Immature natural killer cell (primary cell): ENCODE data around the gene POLH. TPM values are rescaled to one million over a fixed set of nuclear protein-coding genes. Genes with fewer than 3 reads are reported as not detected.
"Not testable (repeated sequence)": the region's sequence is repeated elsewhere in the genome, so short reads cannot be mapped to it uniquely, and the experiment has no call there.

Experiments used
- DNase-seq, 3 donors: peaks; one replicate each; pipeline ENCODE4 v3.0.0; 2022; ENCODE audit warnings: mixed read lengths in 1 of 3
- H3K27ac Mint-ChIP-seq, 6 donors: one replicate each; pipeline ENCODE4 v1.8.0; 2020; ENCODE audit warnings: mixed read lengths in 6 of 6, mild to moderate bottlenecking in 5 of 6, inconsistent platforms in 4 of 6, moderate library complexity in 3 of 6
- H3K27me3 Mint-ChIP-seq, 3 donors: one replicate each; pipeline ENCODE4 v1.8.0; 2020 to 2021; ENCODE audit warnings: low read depth in 3 of 3, mild to moderate bottlenecking in 3 of 3, mixed read lengths in 3 of 3, moderate library complexity in 3 of 3, inconsistent platforms in 1 of 3
- H3K36me3 Mint-ChIP-seq, 3 donors: one replicate each; pipeline ENCODE4 v1.8.0; 2020; ENCODE audit warnings: mixed read lengths in 3 of 3, inconsistent platforms in 2 of 3, mild to moderate bottlenecking in 2 of 3
- H3K4me1 Mint-ChIP-seq, 2 donors: one replicate each; pipeline ENCODE4 v1.8.0; 2020; ENCODE audit warnings: inconsistent platforms in 2 of 2, mild to moderate bottlenecking in 2 of 2, mixed read lengths in 2 of 2, moderate library complexity in 1 of 2
- H3K4me3 Mint-ChIP-seq, 5 donors: one replicate each; pipeline ENCODE4 v1.8.0; 2020; ENCODE audit warnings: mild to moderate bottlenecking in 5 of 5, mixed read lengths in 5 of 5, inconsistent platforms in 3 of 5, moderate library complexity in 3 of 5
- H3K9me3 Mint-ChIP-seq, 6 donors: one replicate each; pipeline ENCODE4 v1.8.0; 2020; ENCODE audit warnings: mild to moderate bottlenecking in 6 of 6, mixed read lengths in 6 of 6, inconsistent platforms in 4 of 6, moderate library complexity in 3 of 6
- polyA plus RNA-seq, 3 donors: library from polyadenylated mRNA; unstranded; fragments of 300-500 nt; fragmentation: Illumina TruSeq; gene quantifications; one replicate each; pipeline ENCODE4 v1.2.3, GENCODE V29; 2021

Gene POLH
- polyA plus RNA-seq, 3 donors from 2014 or later: 3.9 to 16.8 TPM; not detected in 1

DNA sequence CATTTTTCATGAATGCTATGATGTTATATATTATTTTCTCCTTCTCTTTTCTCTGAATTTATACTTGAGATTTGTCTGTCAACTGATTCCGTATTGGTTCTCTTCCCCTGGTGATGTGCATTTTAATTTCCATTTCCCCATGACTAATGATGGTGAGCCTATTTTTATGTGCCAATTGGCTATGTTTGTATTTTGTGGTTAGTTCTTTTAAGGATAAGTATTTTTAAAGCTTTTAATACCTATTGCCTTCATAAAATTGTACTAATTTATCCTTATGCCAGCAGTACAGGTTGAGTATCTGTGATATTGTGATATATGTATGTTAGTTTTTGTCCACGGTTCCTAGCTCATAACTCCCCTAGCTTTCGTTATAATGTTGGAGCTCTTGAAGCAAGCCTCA lies 2.8 kb downstream of the POLH start:
- Mint-ChIP-seq H3K4me1 (peaks cover 26 to 49% of the 10 kb centered on the region in 2 donors), H3K27me3 (peaks cover 0 to 6% (median 0%) of the 10 kb centered on the region in 3 donors), H3K4me3 (no peak overlapping the region), H3K36me3 (peaks cover 3 to 5% (median 5%) of the 10 kb centered on the region in 3 donors), H3K27ac (peak overlapping the region in 4 of 6 donors; percentile 15 to 83 (median 52)), H3K9me3 (no peaks in the 10 kb centered on the region)
- no peak for DNase-seq

DNA sequence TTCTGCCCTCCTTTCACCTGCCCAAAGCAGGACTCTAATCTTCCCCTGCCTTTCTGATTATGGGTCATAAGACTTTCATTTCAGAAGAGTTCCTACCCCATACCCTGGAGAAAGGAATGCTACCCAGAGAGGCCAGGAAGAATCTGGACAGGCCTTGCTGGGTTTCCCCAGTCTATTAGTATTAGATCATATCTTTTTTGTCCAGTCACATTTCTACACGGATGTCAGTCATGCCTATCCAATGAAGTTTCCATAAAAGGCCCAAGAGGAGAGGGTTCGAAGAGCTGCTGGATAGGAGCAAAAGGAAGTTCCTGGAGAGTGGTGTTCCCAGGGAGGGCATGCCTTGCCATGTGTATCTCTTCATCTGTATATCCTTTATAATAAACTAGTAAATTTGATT lies 3.2 kb downstream of the POLH start:
- peaks cover 0 to 6% (median 0%) of the 10 kb centered on the region in 3 donors for H3K27me3 Mint-ChIP-seq
- H3K4me1 Mint-ChIP-seq: peaks cover 29 to 53% of the 10 kb centered on the region in 2 donors
- H3K4me3 Mint-ChIP-seq: no peak overlapping the region

DNA sequence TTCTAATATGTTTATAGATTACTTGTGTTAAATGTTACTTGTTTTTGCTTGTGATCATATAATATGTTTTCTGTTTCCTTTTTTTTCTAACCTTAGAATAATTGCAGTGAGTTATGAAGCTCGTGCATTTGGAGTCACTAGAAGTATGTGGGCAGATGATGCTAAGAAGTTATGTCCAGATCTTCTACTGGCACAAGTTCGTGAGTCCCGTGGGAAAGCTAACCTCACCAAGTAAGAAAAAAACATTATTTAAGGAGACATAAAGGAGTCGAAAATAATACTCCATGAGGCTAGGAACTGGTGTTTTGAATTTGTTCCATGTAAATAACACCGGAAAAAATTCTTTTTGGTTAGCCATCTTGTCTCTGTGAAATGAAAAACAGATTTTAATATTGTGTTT lies 6.9 kb downstream of the POLH start:
- H3K36me3 Mint-ChIP-seq: peaks cover 8 to 16% (median 10%) of the 10 kb centered on the region in 3 donors
- H3K9me3 Mint-ChIP-seq: no peaks in the 10 kb centered on the region
- no peak overlapping the region for H3K4me3 Mint-ChIP-seq
- peak overlapping the region in 2 of 6 donors; percentile 52 to 55 for H3K27ac Mint-ChIP-seq
- DNase-seq: no peak
- peaks cover 22 to 40% of the 10 kb centered on the region in 2 donors for H3K4me1 Mint-ChIP-seq
- no peaks in the 10 kb centered on the region for H3K27me3 Mint-ChIP-seq

More for the DNA sequence above, 3.2 kb downstream of the POLH start:
- DNase-seq: no peak
- Mint-ChIP-seq H3K9me3 (no peaks in the 10 kb centered on the region), H3K27ac (peak overlapping the region in 4 of 6 donors; percentile 13 to 77 (median 30)), H3K36me3 (peaks cover 3 to 6% (median 5%) of the 10 kb centered on the region in 3 donors)

DNA sequence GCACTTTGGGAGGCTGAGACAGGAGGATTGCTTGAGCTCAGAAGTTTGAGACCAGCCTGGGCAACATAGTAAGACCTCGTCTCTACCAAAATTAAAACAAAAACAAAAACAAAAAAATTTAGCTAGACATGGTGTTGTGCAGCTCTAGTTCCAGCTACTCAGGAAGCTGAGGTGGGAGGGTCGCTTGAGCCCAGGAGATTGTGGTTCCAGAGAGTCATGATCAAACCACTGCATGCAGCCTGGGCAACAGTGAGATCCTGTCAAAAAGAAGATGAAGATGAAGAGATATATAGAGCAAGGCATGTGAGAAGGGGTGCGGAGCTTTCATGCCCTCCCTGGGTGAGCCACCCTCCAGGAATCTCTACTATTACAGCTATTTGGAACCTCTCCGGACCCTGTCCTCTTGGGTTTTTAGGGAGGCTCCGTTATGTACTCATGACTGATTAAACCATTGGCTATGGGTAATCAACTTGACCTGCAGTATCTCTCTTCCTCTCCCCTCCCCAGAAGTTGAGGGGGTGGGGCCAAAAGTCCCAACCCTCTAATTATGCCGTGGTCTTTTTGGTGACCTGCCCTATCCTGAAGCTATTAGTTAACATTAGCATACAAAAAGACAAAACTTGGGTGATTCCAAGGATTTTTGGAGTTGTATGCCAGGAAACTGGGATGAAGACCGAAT lies 9.0 kb downstream of the POLH start:
- no peaks in the 10 kb centered on the region for H3K9me3 Mint-ChIP-seq
- peaks cover 13 to 24% (median 15%) of the 10 kb centered on the region in 3 donors for H3K36me3 Mint-ChIP-seq
- peak overlapping the region; percentile 60 to 93 (median 84) for H3K27ac Mint-ChIP-seq
- H3K27me3 Mint-ChIP-seq: no peaks in the 10 kb centered on the region
- H3K4me3 Mint-ChIP-seq: peak overlapping the region; percentile 34 to 69 (median 52)
- DNase-seq: peak in 2 of 3 donors; percentile 8 to 15
- H3K4me1 Mint-ChIP-seq: peaks cover 15 to 25% of the 10 kb centered on the region in 2 donors

DNA sequence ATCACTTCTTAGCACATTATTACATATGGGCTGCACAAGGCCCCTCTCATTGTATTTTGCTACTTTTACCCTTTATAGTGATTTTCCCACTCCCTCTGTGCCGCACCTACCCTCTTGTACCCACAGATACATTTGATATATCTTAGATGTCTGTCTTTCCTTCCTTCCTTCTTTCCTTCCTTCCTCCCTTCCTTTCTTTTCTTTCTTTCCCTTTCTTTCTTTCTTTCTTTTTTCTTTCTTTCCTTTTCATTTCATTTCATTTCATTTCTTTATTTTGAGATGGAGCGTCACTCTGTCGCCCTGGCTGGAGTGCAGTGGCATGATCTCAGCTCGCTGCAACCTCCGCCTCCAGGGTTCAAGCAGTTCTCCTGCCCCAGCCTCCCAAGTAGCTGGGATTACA lies 12.2 kb downstream of the POLH start:
- no peak overlapping the region for H3K4me3 Mint-ChIP-seq
- H3K27me3 Mint-ChIP-seq: no peaks in the 10 kb centered on the region
- no peaks in the 10 kb centered on the region for H3K9me3 Mint-ChIP-seq
- H3K36me3 Mint-ChIP-seq: peaks cover 13 to 26% (median 17%) of the 10 kb centered on the region in 3 donors
- no peak overlapping the region for H3K27ac Mint-ChIP-seq
- DNase-seq: no peak
- H3K4me1 Mint-ChIP-seq: peaks cover 15 to 25% of the 10 kb centered on the region in 2 donors

DNA sequence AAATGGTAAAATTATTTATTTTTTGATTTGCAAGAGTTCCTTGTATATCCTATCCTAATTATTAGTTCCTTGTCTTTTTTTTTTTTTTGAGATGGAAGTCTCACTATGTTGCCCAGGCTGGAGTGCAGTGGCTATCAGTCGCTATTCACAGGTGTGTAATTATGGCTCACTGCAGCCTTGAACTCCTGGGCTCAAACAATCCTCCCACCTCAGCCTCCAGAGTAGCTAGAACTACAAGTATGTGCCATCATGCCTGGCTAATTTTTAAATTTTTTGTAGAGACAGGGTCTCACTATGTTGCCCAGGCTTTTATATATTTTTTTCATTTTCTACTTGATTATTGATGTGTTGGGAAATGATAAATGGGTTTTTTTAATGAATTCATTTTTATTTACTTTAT lies 13.6 kb downstream of the POLH start:
- not testable (repeated sequence) for H3K27ac Mint-ChIP-seq, DNase-seq, H3K9me3 Mint-ChIP-seq, H3K4me3 Mint-ChIP-seq, H3K27me3 Mint-ChIP-seq
- Mint-ChIP-seq H3K36me3 (peaks cover 7 to 22% (median 18%) of the 10 kb centered on the region in 3 donors), H3K4me1 (peaks cover 8 to 12% of the 10 kb centered on the region in 2 donors)

DNA sequence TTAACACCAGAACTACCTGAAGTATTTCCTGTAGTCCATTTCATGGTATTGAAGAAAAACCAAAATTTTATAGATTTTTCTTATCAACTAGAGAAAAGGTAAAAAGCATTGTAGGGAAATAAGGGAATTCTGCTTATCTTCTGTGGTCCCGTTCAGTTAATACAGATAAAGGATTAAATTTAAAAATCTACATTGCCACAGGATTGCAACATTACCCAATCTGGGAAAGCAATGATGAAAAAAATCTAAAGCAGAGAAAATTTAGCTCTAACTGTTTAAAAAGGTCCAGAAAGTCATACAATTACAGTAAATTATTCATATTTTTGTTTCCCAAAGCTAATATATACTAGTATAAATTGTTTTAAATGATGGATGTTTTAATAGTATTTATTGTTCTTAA lies 18.0 kb downstream of the POLH start:
- Mint-ChIP-seq H3K9me3 (no peaks in the 10 kb centered on the region), H3K36me3 (peaks cover 0 to 13% (median 8%) of the 10 kb centered on the region in 3 donors), H3K4me3 (no peak overlapping the region), H3K27ac (no peak overlapping the region), H3K4me1 (no peaks in the 10 kb centered on the region), H3K27me3 (no peaks in the 10 kb centered on the region)
- DNase-seq: no peak

DNA sequence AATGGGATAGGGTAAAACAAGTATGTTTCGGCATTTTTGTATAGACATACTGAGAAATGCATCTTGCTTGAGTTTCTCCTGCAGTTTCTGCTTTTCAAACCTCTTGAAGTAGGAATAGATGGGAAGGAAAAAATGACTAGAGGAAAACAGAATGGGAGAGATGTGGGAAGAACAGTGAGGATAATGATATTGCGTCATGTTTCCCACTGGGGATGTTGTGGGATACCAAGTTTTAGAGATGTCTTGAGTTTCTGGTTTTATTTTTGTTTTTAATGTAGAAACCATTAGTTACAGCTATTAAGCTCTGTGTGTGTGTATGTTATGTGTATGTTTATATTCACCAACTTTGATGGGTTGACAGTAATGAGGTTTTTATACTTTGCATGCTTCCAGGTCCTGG lies 24.6 kb downstream of the POLH start:
- no peaks in the 10 kb centered on the region for H3K27me3 Mint-ChIP-seq
- H3K9me3 Mint-ChIP-seq: no peaks in the 10 kb centered on the region
- DNase-seq: no peak
- H3K36me3 Mint-ChIP-seq: peaks cover 7 to 16% (median 9%) of the 10 kb centered on the region in 3 donors
- H3K27ac Mint-ChIP-seq: no peak overlapping the region
- no peak overlapping the region for H3K4me3 Mint-ChIP-seq
- no peaks in the 10 kb centered on the region for H3K4me1 Mint-ChIP-seq

DNA sequence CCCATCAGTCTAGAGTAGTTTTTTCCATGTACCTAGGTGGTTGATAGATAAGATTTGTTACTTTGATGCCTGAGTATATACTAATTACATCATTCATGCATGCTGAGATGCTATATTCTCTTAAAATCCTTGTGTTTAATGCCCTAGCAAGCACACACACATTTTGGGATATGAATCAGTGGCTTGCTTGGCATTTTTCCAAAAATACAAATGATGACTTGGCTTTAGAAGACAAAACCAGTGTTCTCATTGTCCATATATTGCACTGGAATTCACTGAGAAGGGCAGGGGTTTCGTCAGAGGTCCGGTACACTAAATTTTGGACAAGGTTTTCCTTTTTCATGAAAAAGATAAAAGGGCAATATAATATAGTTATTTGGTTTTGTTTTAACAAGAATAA lies 28.2 kb downstream of the POLH start:
- H3K9me3 Mint-ChIP-seq: no peaks in the 10 kb centered on the region
- H3K27ac Mint-ChIP-seq: peak overlapping the region in 1 of 6 donors; percentile 68
- no peak overlapping the region for H3K4me3 Mint-ChIP-seq
- peaks cover 3 to 6% of the 10 kb centered on the region in 2 donors for H3K4me1 Mint-ChIP-seq
- DNase-seq: no peak
- peaks cover 11 to 24% (median 15%) of the 10 kb centered on the region in 3 donors for H3K36me3 Mint-ChIP-seq
- H3K27me3 Mint-ChIP-seq: no peaks in the 10 kb centered on the region

DNA sequence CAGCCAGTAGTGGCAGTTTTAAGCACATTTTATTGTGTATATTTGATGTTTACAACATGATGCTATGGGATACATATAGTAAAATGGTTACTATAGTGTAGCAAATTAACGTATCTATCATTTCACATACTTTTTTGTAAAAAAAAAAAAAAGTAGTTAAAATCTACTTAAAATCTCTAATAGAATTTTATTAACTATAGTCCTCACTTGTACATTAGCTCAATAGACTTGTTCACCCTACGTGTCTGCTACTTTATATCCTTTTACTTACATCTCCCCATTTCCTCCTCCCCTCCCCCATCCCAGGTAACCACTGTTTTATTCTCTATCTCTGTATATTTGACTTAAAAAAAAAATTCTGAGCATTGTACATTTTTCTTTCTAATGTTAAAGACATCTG lies 30.0 kb downstream of the POLH start:
- Mint-ChIP-seq H3K27ac (no peak overlapping the region), H3K36me3 (peaks cover 8 to 31% (median 15%) of the 10 kb centered on the region in 3 donors), H3K4me3 (no peak overlapping the region), H3K9me3 (no peaks in the 10 kb centered on the region), H3K4me1 (peaks cover 3 to 6% of the 10 kb centered on the region in 2 donors), H3K27me3 (no peaks in the 10 kb centered on the region)
- no peak for DNase-seq

DNA sequence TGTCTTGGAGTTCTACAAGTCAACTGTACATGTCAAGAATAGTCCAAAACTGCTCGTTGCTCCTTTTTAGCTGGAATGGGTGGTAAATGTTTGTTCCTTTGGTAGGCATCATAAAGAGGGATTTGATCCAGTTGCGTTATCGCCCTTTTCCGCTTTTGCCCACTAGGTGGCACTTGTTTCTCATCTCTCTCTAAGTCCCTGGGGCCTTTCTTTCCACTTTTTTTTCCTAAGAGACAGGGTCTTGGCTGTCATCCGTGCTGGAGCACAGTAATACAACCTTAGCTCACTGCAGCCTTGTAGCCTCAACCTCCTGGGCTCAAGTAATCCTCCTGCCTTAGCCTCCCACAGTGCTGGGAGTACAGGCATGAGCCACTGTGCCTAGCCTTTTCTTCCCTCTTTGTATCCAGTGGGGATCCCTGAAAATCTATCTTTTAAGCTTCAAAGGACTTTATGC lies 32.4 kb downstream of the POLH start:
- no peak overlapping the region for H3K4me3 Mint-ChIP-seq
- peaks cover 8 to 24% (median 11%) of the 10 kb centered on the region in 3 donors for H3K36me3 Mint-ChIP-seq
- H3K9me3 Mint-ChIP-seq: no peaks in the 10 kb centered on the region
- peaks cover 3 to 6% of the 10 kb centered on the region in 2 donors for H3K4me1 Mint-ChIP-seq
- peak; percentile 28 to 39 (median 30) for DNase-seq
- H3K27me3 Mint-ChIP-seq: no peaks in the 10 kb centered on the region
- H3K27ac Mint-ChIP-seq: peak overlapping the region in 3 of 6 donors; percentile 13 to 52 (median 15)

DNA sequence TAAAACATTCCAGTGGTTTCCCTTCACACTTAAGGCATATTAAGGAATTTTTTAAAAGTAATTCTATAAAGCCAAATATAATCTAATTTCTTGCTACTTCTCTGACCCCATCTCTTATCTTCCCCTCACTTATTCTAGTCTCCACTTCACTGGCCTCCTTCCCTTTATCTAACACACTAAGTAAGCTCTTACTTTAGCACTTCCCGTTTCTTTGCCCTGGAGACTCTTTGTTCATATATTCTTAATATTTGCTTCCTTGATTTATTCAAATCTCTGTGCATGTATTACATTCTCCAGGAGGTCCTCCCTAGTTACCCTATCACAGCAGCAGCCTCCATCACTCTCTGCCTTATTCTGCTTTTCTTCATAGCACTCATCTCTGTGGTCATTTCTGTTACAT lies 32.8 kb downstream of the POLH start:
- Mint-ChIP-seq H3K27ac (peak overlapping the region in 1 of 6 donors; percentile 2), H3K36me3 (peaks cover 8 to 24% (median 14%) of the 10 kb centered on the region in 3 donors), H3K4me1 (peaks cover 3 to 6% of the 10 kb centered on the region in 2 donors), H3K27me3 (no peaks in the 10 kb centered on the region), H3K4me3 (no peak overlapping the region), H3K9me3 (no peaks in the 10 kb centered on the region)
- DNase-seq: no peak

DNA sequence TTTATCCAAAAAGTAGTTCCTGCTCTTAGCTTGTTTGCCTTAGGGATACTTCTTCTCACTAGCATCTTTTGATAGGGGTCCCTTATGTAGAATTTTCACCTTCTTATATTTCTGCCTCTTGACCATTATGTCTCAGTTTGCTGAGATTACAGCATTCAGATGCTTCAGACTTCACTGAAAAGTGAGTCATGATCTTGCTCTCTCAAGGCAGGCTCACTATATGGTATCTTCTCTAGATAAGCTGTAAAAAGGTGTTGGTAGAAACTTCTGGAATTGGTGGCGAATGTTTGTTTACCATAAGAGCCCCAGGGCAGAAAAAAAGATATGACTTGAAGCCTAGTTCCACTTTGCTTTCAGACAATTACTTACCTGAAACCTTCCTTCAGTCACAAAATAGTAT lies 33.4 kb downstream of the POLH start:
- Mint-ChIP-seq H3K27ac (peak overlapping the region in 1 of 6 donors; percentile 22), H3K4me3 (no peak overlapping the region), H3K9me3 (no peaks in the 10 kb centered on the region), H3K4me1 (peaks cover 3 to 6% of the 10 kb centered on the region in 2 donors), H3K36me3 (peaks cover 8 to 24% (median 15%) of the 10 kb centered on the region in 3 donors), H3K27me3 (no peaks in the 10 kb centered on the region)
- DNase-seq: no peak

DNA sequence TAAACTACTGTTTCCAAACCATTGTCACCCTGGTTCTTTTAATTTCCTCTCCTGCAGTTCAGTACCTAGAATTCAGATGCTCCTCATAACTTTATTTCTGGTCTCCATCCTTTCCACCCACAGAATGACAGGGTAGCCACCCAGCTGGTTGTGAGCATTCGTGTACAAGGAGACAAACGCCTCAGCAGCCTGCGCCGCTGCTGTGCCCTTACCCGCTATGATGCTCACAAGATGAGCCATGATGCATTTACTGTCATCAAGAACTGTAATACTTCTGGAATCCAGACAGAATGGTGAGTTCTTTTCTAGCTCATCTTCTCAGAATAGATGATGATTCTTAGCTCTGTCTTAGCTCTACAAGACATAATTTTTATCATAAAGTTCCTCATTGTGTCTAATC lies 34.4 kb downstream of the POLH start:
- Mint-ChIP-seq H3K4me3 (no peak overlapping the region), H3K36me3 (peaks cover 8 to 24% (median 10%) of the 10 kb centered on the region in 3 donors), H3K27me3 (no peaks in the 10 kb centered on the region), H3K4me1 (peaks cover 3 to 6% of the 10 kb centered on the region in 2 donors), H3K27ac (peak overlapping the region in 1 of 6 donors; percentile 46), H3K9me3 (no peaks in the 10 kb centered on the region)
- DNase-seq: no peak
